ENCODE measurements around the gene ZDHHC6.
"Not testable (repeated sequence)": the region's sequence is repeated elsewhere in the genome, so short reads cannot be mapped to it uniquely, and the experiment has no call there.

ZDHHC6 gene

DNA sequence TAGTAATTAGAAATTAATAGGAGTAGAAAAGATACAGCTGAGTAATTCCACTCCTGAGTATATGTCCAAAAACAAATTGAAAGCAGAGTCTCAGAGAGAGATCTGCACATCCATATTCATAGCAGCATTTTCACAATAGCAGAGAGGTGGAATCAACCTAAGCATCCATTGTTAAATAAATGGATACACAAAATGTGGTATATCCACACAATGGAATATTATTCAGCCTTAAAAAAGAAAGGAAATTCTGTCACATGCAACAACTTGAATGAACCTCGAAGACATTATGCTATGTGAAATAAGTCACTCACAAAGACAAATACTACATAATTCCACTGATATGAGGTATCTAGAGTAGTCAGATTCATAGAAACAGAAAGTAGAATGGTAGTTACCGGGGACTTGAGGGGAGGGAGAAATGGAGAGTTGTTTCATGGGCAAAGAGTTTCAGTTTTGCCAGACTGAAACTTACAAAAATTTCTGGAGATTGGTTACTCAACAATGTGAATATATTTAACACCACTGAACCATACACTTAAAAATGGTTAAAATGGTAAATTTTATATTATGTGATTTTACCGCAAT is 18.7 kb upstream of the ZDHHC6 start:
- Histone ChIP-seq H3K9me3 (ENCODE audit: insufficient read depth, low read depth, low read length) (peaks cover 5% of the 10 kb centered on the region; the same call in 1 of the 2 replicates), H3K4me1 (ENCODE audit: insufficient read depth, low read length) (no peaks in the 10 kb centered on the region), H3K9ac (ENCODE audit: low read depth, low read length) (no peak overlapping the region), H3K36me3 (ENCODE audit: insufficient read depth, low read depth, low read length) (peaks cover 25% of the 10 kb centered on the region), H3K27me3 (ENCODE audit: insufficient read depth, low read length) (no peaks in the 10 kb centered on the region), H3K27ac (ENCODE audit: low read length) (no peak overlapping the region), H3K4me3 (ENCODE audit: low read length) (no peak overlapping the region)

DNA sequence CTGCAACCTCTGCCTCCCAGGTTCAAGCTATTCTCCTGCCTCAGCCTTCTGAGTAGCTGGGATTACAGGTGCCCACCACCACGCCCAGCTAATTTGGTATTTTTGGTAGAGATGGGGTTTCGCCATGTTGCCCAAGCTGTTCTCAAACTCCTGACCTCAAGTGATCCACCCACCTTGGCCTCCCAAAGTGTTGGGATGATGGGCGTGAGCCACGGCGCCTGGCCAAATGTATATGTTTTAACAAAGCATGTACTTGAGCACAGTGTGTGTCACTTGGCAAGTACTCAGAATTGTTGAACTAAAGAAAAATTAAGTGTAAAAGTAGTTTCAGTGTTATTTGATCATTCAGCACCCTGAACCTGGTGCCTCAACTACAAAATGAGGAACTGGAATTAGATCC is 17.4 kb upstream of the ZDHHC6 start:
- not testable (repeated sequence) for H3K4me1 ChIP-seq (ENCODE audit: insufficient read depth, low read length); H3K4me3 ChIP-seq (ENCODE audit: low read length); H3K27me3 ChIP-seq (ENCODE audit: insufficient read depth, low read length); H3K9ac ChIP-seq (ENCODE audit: low read depth, low read length); H3K9me3 ChIP-seq (ENCODE audit: insufficient read depth, low read depth, low read length); H3K27ac ChIP-seq (ENCODE audit: low read length)
- peaks cover 25% of the 10 kb centered on the region for H3K36me3 ChIP-seq (ENCODE audit: insufficient read depth, low read depth, low read length)

DNA sequence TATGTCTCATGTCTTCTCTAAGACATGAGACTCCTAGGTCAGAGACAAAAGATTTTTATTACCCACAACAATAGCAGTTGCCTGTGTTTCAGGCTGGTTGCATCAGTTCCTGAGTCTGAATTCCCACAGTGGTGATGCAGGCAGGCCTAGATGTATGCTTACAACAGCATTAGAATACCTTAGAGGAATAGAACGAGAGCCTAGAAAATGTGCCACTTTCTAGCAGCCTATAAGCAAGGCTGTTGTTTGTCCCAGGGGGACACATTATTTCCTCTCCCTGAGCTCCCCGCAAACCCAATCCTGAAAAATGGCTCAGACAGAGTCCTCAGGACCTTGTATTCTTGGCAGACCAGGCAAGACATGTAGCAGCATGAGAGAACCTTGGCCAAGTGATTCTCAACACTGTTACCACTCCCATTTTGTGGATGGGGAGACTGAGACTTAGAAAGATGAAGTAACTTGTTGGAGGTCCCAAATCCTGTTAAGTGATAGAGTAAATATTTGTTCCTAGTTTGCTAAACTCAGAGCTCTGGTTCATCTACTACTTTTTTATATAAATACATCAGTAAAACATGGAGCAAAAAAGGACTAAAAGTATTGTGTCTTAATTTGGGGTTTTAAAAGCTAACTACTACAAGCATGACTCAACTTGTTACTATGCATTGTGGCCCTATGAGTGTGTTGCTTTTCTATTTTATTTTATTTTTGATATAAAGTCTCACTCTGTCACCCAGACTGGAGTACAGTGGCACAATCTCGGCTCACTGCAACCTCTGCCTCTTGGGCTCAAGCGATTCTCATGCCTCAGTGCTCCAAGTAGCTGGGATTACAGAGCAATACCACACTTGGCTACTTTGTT is 14.5 kb upstream of the ZDHHC6 start:
- H3K27ac ChIP-seq (ENCODE audit: low read length): no peak overlapping the region
- H3K9me3 ChIP-seq (ENCODE audit: insufficient read depth, low read depth, low read length): peaks cover 5% of the 10 kb centered on the region; the same call in 1 of the 2 replicates
- H3K9ac ChIP-seq (ENCODE audit: low read depth, low read length): no peak overlapping the region
- H3K27me3 ChIP-seq (ENCODE audit: insufficient read depth, low read length): no peaks in the 10 kb centered on the region
- H3K4me1 ChIP-seq (ENCODE audit: insufficient read depth, low read length): no peaks in the 10 kb centered on the region
- H3K36me3 ChIP-seq (ENCODE audit: insufficient read depth, low read depth, low read length): peaks cover 21% of the 10 kb centered on the region
- H3K4me3 ChIP-seq (ENCODE audit: low read length): no peak overlapping the region

DNA sequence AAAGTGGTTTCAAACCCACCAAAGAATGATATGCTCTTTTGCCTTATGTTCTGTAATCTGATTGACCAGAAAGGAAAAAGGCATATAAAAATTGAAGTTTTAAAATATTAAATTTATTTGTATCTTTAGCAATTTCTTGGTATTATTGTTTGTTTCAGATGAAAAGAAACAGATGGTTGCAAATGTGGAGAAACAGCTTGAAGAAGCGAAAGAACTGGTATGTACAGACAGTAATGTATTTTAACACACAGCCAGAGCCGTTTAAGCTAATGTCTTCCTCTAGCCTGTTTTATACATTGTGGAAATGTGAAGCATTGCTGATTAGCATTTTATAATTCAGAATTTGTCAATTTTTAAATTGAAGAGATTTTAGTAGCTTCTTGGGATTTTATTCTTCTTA is 13.7 kb upstream of the ZDHHC6 start:
- H3K36me3 ChIP-seq (ENCODE audit: insufficient read depth, low read depth, low read length): peaks cover 12% of the 10 kb centered on the region

DNA sequence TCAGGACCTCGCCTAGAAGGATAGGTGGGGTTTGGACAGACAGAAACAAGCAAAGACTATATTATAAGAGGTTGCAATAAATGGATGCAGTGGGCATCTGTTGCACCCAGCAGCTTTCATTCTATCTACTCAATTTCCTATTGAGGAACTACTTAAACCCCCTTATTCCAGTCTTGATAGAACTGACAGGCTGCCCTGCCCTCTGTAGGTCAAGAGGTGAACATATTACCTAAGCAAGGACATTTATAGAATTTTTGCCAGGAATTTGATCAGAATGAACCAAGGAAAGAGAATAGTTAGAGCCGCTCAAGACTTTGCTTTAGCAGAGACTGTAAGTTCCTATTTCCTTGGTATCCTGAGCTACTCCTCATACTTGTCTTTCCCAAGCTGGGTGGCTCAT is 9.8 kb upstream of the ZDHHC6 start:
- no peaks in the 10 kb centered on the region for H3K36me3 ChIP-seq (ENCODE audit: insufficient read depth, low read depth, low read length)
- H3K27me3 ChIP-seq (ENCODE audit: insufficient read depth, low read length): no peaks in the 10 kb centered on the region
- H3K4me3 ChIP-seq (ENCODE audit: low read length): no peak overlapping the region
- H3K9me3 ChIP-seq (ENCODE audit: insufficient read depth, low read depth, low read length): no peaks in the 10 kb centered on the region
- no peak overlapping the region for H3K27ac ChIP-seq (ENCODE audit: low read length)
- H3K4me1 ChIP-seq (ENCODE audit: insufficient read depth, low read length): no peaks in the 10 kb centered on the region
- no peak overlapping the region for H3K9ac ChIP-seq (ENCODE audit: low read depth, low read length)

More for the DNA sequence above, 13.7 kb upstream of the ZDHHC6 start:
- Histone ChIP-seq H3K4me1 (ENCODE audit: insufficient read depth, low read length) (no peaks in the 10 kb centered on the region), H3K27ac (ENCODE audit: low read length) (no peak overlapping the region), H3K27me3 (ENCODE audit: insufficient read depth, low read length) (no peaks in the 10 kb centered on the region), H3K9me3 (ENCODE audit: insufficient read depth, low read depth, low read length) (peaks cover 3% of the 10 kb centered on the region; the same call in 1 of the 2 replicates), H3K9ac (ENCODE audit: low read depth, low read length) (no peak overlapping the region), H3K4me3 (ENCODE audit: low read length) (no peak overlapping the region)

DNA sequence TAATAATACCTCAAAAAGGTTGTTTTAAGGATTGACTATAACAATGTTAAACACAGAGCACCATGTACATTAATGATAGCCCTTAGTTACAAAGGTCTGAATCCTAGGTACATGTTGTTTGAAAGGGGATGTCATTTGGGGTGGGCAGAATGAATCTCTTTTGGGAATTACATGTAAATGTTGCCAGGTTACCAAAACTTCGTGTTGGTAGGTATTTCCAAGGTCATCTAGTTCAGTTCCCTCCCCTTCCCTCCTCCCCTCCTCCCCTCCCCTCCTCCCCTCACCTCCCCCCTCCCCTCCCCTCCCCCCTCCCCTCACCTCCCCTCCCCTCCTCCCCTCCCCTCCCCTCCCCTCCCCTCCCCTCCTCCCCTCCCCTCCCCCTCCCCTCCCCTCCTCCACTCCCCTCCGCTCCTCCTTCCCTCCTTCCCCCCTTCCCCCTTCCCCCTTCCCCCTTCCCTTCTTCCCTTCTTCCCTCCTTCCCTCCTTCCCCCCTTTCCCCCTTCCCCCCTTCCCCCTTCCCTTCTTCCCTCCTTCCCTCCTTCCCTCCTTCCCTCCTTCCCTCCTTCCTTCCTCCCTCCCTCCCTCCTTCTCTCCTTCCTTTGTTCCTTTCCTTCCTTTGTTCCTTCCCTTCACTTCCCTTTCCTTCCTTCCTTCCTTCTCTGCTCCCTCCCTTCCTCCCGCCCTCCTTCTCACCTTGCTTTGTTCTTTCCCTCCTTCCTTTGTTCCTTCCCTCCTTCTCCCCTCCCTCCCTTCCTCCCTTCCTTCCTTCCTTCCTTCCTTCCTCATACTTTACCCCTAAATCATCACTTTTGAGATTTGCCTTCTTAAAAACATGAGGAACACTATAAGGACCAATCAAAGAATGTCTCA is 8.4 kb upstream of the ZDHHC6 start:
- no peak overlapping the region for H3K27ac ChIP-seq (ENCODE audit: low read length)
- no peaks in the 10 kb centered on the region for H3K36me3 ChIP-seq (ENCODE audit: insufficient read depth, low read depth, low read length)
- H3K4me1 ChIP-seq (ENCODE audit: insufficient read depth, low read length): no peaks in the 10 kb centered on the region
- H3K27me3 ChIP-seq (ENCODE audit: insufficient read depth, low read length): no peaks in the 10 kb centered on the region
- H3K9ac ChIP-seq (ENCODE audit: low read depth, low read length): no peak overlapping the region
- H3K9me3 ChIP-seq (ENCODE audit: insufficient read depth, low read depth, low read length): no peaks in the 10 kb centered on the region
- H3K4me3 ChIP-seq (ENCODE audit: low read length): no peak overlapping the region

- Histone ChIP-seq H3K36me3 (ENCODE audit: insufficient read depth, low read depth, low read length) (peaks cover 16% of the 10 kb centered on the region), H3K4me1 (ENCODE audit: insufficient read depth, low read length) (0 out of 2 replicates have a peak, but pooled peaks cover 4% of the 10 kb centered on the region), H3K4me3 (ENCODE audit: low read length) (no peak overlapping the region), H3K9ac (ENCODE audit: low read depth, low read length) (no peak overlapping the region), H3K27ac (ENCODE audit: low read length) (no peak overlapping the region), H3K27me3 (ENCODE audit: insufficient read depth, low read length) (no peaks in the 10 kb centered on the region), H3K9me3 (ENCODE audit: insufficient read depth, low read depth, low read length) (no peaks in the 10 kb centered on the region)
Observed at GRCh38 chr10:112448888-112449287, 2.2 kb upstream of the ZDHHC6 start.

- peaks cover 29% of the 10 kb centered on the region for H3K36me3 ChIP-seq (ENCODE audit: insufficient read depth, low read depth, low read length)
- H3K9me3 ChIP-seq (ENCODE audit: insufficient read depth, low read depth, low read length): no peaks in the 10 kb centered on the region
- H3K4me1 ChIP-seq (ENCODE audit: insufficient read depth, low read length): 0 out of 2 replicates have a peak, but pooled peaks cover 4% of the 10 kb centered on the region
- peak overlapping the region; percentile 94 for H3K4me3 ChIP-seq (ENCODE audit: low read length)
- peak overlapping the region; percentile 95 for H3K9ac ChIP-seq (ENCODE audit: low read depth, low read length)
- no peaks in the 10 kb centered on the region for H3K27me3 ChIP-seq (ENCODE audit: insufficient read depth, low read length)
- no peak overlapping the region for H3K27ac ChIP-seq (ENCODE audit: low read length)
Observed at GRCh38 chr10:112447620-112447928, 860 bp upstream of the ZDHHC6 start.

GRCh38 chr10:112446055-112446854 is 459 bp downstream of the ZDHHC6 start:
- Histone ChIP-seq H3K27ac (ENCODE audit: low read length) (peak overlapping the region; percentile 75), H3K4me1 (ENCODE audit: insufficient read depth, low read length) (0 out of 2 replicates have a peak, but pooled peaks cover 4% of the 10 kb centered on the region), H3K9me3 (ENCODE audit: insufficient read depth, low read depth, low read length) (no peaks in the 10 kb centered on the region), H3K27me3 (ENCODE audit: insufficient read depth, low read length) (no peaks in the 10 kb centered on the region), H3K4me3 (ENCODE audit: low read length) (peak overlapping the region; percentile 94), H3K9ac (ENCODE audit: low read depth, low read length) (peak overlapping the region; percentile 95), H3K36me3 (ENCODE audit: insufficient read depth, low read depth, low read length) (peaks cover 42% of the 10 kb centered on the region)

DNA sequence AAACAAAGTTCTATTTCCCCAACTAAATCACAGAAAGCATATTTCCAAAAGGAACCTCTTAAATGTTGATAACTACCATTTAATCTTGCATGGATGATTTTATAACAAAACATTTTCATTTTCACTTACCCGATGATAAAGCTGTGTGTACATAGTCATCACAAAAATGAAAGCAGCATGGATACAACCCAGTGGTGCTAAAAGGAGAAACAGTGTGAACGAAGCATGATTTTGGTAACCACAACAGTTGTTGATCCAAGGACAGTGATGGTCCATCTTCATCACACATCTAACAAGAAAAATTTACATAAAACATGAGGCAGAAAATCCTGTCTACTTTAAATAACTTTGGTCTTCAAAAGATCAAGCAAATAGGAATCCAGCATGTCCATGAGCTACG is 4.7 kb downstream of the ZDHHC6 start:
- H3K9me3 ChIP-seq (ENCODE audit: insufficient read depth, low read depth, low read length): no peaks in the 10 kb centered on the region
- H3K9ac ChIP-seq (ENCODE audit: low read depth, low read length): no peak overlapping the region
- no peaks in the 10 kb centered on the region for H3K27me3 ChIP-seq (ENCODE audit: insufficient read depth, low read length)
- H3K4me1 ChIP-seq (ENCODE audit: insufficient read depth, low read length): 0 out of 2 replicates have a peak, but pooled peaks cover 4% of the 10 kb centered on the region
- H3K27ac ChIP-seq (ENCODE audit: low read length): no peak overlapping the region
- no peak overlapping the region for H3K4me3 ChIP-seq (ENCODE audit: low read length)
- peaks cover 80% of the 10 kb centered on the region for H3K36me3 ChIP-seq (ENCODE audit: insufficient read depth, low read depth, low read length)

DNA sequence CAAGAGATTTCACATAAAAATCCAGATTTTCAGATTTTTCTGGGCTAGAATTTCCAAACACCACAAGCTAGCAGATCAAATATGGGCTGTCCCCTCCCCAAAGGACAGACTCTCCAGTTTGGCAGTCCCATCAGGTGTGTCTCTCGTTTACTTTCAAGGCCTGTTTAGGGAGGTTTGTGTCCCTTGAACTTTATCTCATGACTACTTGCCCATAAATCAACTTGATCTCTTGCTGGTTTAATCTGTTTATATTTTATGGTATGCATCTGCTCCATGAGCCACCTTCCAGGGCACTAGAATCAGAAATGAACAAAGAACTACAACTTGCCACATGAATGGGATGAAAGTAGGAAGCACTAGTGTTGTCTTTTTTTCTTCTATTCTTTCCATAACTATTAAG is 5.2 kb downstream of the ZDHHC6 start:
- Histone ChIP-seq H3K9me3 (ENCODE audit: insufficient read depth, low read depth, low read length) (no peaks in the 10 kb centered on the region), H3K4me1 (ENCODE audit: insufficient read depth, low read length) (0 out of 2 replicates have a peak, but pooled peaks cover 4% of the 10 kb centered on the region), H3K9ac (ENCODE audit: low read depth, low read length) (no peak overlapping the region), H3K36me3 (ENCODE audit: insufficient read depth, low read depth, low read length) (peaks cover 85% of the 10 kb centered on the region), H3K4me3 (ENCODE audit: low read length) (no peak overlapping the region), H3K27me3 (ENCODE audit: insufficient read depth, low read length) (no peaks in the 10 kb centered on the region), H3K27ac (ENCODE audit: low read length) (no peak overlapping the region)
